Measurements from ENCODE around the gene AZIN2.
A peak's percentile ranks its signal among the peaks of the same experiment; 100 is the strongest.
"Not testable (repeated sequence)": the region's sequence is repeated elsewhere in the genome, so short reads cannot be mapped to it uniquely, and the experiment has no call there.

AZIN2 gene

DNA sequence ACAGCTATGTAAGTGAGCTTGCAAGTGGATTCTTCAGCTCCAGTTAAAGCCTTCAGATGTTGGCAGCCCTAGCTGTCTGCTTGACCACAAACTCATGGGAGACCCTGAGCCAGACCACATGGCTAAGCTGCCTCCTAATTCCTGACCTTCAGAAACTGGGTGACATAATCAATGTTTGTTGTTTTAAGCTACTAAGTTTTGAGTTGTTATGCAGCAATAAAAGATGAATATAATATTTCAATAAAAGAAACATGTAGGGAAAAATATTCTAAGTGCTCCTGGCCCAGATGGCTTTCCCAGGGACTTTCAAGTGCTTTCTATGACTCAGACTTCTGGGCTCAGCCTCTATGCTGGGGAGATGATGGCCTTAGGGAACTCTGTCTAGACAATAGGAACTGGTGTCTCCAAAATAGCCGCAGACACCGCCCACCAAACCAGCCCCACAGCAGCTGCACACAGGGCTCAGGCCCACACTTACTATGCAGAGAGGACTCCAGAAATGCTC is 20.3 kb upstream of the AZIN2 start:
- DNase-seq, result no peak

DNA sequence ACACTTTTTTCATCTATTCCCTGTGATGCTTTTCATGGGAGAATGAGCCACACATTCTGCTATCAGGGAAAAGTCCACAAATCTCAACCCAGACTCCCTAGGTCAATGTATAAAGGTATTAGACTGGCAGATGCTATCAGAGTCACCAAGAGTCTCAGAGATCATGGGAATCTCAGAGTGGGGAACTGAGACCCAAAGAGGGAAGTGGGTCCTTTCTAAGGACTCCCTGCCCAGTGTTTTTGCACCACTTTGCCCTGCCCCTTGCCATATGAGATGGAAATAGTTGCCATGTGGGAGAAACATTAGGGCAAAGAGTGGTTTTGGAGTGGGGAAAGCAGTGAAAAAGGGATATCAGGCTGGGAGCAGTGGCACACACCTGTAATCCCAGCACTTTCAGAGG is 19.1 kb upstream of the AZIN2 start:
- no peak for DNase-seq

DNA sequence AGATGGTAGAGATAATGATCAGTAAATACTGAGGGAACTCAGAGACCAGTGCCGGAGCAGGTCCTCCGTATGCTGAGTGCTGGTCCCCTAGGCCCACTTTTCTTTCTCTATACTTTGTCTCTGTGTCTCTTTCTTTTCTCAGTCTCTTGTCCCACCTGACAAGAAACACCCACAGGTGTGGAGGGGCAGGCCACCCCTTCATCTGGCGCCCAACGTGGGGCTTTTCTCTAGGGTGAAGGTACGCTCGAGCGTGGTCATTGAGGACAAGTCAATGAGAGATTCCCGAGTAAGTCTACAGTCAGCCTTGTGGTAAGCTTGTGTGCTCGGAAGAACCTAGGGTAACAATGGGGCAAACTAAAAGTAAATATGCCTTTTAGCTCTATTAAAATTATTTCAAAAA is 16.7 kb upstream of the AZIN2 start:
- not testable (repeated sequence) for DNase-seq

DNA sequence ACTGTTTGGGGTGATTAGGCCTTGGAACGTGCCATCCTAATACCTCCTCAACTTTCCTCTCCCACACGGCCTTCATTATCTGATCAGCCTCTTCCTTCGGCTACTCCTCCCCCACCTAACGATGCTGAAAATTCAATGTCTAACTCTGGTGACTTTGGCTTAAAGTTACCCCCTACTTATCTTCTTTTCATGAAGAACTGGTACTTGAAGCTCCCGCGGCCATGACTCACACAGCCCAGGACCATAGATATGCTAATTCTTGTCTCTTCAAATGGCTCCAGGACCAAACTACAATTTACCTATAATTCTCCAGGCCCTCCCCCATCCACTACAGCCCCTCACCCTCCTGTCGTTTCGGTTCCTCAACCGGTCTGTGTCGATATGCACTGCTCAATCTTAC is 15.7 kb upstream of the AZIN2 start:
- no peak for DNase-seq

DNA sequence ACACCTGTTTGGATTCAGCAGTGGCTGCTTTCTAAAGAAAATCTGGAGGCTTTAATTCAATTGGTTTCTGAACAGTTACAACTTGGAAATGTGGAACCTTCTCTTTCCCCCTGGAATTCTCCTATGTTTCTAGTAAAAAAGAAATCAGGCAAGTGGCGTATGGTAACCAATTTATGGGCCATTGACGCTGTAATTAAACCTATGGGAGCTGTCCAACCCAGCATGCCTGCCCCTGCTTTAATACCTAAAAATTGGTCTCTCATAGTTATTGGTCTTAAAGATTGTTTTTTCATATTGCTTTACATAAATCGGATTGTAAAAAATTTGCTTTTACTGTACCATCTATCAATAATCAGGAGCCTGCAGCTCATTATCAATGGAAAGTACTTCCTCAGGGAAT is 14.5 kb upstream of the AZIN2 start:
- not testable (repeated sequence) for DNase-seq

DNA sequence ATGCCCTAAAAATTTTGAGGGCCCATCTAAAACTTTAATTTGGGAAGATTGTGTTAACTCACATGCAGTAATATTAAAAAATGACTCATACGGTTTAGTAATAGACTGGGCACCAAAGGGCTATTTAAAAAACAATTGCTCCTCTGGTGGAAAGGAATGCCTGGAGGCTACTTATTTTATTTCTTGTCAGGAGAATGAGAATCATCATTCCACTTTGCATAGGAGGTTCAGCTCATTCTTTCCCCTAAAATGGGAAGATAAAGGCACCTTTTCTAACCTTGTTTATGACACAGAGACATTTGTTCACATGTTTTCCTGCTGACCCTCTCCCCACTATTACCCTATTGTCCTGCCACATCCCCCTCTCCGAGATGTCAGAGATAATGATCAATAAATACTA is 12.8 kb upstream of the AZIN2 start:
- not testable (repeated sequence) for DNase-seq

DNA sequence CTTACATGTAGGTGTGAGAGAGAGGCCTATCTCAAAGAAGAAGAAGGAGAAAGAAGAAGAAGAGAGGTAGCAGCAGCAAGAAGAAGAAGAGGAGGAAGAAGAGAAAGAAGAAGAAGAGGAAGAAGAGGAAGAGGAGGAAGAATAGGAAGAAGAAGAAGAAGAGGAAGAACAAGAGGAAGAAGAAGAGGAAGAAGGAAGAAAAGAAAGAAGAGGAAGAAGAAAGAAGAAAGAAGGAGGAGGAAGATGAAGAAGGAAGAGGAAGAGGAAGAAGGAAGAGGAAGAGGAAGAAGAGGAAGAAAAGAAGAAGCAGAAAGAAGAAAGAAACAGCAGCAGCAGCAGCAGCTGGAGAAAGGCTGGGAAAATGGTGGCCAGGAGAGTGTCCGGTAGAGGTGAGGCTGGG is 10.3 kb upstream of the AZIN2 start:
- DNase-seq, result no peak

DNA sequence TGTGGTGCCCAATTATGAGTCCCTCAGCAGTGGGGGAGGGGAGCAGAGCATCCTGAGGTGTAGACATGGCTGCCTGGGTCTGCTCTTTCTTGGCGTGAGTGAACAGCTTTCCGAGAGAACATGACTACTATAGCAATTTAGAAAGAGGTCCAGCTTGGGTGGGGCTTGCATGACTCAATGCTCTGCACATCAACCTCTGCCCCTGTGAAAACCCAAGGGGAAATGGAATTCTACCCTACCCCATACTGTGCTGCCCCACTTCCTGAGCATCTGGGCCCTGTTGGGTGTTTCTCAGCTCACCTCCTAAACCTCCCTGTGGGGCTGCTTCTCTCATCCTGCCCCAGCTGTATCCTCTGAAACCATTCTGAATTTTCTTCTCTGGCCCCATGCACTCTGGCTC is 8.2 kb upstream of the AZIN2 start:
- DNase-seq, result no peak

DNA sequence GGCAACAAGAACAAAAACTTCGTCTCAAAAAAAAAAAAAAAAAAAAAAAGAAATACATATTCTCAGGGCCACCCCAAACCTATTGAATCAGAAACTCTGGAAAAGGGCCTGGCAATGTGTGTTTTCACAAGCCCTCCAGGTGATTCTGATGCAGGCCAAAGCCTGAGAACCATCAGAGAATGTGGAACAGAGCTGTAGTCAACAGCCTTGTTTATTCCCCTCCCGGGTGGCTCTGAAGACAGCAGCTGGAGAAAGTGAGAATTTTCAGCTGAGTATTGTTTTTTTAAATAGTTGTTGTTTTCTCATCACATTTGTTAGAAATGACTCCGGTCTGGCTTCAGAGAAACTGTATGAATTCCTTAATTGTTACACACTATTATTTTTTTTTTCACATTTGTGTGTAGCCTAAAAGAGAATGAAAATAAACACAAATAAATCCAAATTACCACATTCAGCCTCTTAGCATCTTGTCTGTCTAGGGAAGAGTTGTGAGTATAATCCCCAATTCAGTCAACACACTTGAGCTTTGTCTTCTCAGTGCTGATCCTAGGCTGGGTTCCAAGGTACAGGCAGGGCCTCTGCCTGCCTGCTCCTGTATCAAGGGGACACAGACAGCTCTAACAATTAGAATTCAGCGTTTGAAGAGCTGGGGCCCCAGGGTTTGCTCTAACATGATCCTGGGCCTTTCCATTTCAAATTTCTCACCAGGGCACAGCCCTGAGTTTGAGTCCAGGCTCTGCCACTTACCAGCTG is 6.6 kb upstream of the AZIN2 start:
- DNase-seq, result no peak

DNA sequence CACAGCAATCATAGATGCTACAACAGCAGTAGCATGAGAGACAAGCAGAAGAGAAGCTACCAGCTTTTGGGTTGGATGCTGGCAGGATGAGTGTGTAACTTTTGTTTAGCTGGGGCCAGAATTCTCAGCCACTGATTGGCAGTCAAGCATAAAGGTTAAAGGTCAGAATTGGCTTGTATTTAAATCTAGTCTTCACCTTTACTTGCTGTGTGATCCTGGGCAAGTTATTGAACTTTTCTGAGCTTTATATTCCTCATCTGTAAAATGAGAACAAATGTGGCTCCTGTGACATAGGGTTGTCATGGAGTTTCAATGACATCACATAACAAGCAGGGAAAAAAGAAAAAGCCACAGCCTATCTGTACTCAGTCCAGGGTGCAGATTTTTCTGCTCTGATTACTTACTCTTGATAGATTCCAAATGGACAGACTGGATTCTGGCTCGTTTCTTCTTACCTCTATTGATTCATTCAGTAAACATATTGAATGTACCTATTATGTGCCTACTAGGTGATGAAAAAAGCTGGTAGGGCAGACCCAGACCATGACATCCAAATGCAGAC is 2.8 kb upstream of the AZIN2 start:
- DNase-seq, result no peak

DNA sequence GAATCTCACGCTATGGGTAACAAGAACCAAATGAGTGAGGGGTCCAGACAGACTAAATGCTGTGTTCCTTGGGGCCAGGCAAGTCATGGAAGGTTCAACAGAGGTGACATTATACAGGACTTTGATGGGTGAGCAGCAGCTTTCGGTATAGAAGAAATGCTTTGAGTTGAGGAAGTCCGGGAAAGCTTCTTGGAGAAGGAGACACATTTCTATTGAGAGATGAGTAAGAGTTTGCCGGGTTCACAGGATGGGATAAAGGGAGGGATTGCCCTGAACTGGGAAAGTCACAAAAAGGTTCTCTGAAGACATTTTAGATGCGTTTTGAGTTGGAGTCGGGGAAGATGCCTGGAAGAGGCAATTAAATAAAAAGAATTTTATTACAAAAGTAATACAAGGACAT is 580 bp upstream of the AZIN2 start:
- no peak for DNase-seq

DNA sequence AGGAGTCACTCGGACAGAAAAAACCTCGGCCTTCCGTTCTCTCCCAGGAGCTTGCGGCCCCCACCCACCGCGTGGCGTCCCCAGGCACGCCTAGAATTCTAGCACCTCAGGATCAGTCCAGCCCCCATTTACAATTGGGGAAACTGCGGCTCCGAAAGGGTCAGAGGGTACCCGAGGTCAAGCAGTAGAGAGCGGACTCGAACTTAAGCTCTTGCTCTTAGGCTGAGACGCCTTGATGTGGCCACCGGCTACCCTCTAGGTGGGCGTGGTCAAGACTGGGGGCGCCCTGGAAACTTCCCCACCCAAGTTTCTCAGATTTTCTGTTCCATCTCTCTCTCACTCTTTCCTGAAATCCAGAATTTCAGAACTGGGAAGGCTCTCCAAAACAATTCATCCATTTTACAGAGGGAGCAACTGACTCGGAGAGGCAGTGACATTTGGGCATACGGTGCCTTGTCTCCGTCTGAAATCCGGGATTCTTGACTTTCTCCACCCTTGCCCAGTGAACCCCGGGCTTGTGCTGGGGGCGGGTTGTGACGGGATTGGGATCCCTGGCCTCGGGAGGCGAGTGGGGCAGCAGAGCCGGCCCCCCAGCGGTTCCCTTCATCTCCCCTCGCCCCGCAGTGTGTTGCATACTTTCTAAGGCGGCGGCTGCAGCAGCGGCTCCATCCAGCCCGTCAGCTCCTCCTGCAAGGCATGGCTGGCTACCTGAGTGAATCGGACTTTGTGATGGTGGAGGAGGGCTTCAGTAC is 777 bp downstream of the AZIN2 start:
- no peak for DNase-seq

DNA sequence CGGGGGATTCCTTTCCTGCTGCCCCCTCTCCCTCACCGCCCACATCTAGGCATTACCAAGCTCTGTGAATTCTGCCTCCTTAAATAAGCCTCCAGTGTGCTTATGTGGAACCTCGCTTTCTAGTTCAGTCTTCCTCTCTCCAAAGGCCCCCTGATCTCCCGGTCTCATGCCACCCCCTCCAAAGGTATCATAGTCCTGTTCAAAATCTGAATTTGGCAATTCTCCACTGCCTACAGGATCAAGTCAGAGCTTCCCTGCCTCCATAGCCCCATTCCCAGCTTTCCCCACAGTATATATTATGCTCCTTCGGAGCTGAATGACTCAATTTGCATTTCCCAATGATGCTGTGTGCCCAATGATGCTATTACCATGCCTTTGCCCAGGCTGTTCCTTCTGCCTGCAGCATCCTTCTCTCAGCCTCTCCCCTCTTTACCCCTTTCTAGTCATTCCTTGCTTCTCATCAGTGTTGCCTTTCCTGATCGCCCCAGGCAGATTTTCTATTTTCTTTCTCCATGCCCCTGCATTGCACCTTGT is 1.7 kb downstream of the AZIN2 start:
- DNase-seq, result no peak

DNA sequence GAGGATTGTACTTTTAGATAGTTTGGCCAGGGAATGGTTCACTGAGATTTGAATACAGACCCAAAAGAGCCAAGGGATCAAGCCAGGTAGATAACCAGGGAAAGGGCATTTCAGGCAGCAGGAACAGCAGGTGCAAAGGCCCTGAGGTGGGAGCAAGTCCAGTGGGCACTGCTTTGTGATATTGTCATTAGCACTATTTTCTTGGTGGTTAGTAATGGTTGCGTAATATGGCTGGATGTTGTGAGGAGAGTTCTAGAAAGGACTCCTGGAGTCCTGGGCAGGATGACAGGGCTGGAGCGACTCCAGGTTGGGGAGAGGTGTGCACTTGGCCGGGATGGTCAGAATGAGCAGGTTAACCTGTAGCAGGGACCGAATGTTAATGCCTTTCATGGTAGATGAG is 4.4 kb downstream of the AZIN2 start:
- no peak for DNase-seq

DNA sequence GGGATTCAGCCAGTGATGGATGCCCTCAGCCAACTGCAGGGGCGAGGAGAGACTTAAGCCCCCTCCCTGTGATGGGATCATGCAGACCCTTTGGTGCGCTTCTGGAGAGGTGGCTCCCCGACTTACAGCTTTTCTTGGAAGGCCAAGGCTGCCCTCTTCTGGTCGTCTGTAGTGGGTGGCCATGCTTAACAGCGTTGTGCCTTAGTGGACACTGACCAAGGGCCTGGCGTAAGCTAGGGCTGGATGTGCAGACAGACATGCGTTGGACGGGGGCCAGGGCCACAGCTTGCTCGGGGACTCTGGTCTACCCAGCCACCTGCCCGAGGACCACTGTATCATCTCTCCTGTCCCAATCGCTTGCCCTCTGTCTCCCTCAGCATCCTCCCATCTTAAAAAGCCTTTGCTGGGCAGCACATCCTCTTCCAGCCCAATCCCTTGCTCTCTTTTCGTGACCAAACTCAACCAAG is 5.5 kb downstream of the AZIN2 start:
- peak; percentile 5 for DNase-seq

DNA sequence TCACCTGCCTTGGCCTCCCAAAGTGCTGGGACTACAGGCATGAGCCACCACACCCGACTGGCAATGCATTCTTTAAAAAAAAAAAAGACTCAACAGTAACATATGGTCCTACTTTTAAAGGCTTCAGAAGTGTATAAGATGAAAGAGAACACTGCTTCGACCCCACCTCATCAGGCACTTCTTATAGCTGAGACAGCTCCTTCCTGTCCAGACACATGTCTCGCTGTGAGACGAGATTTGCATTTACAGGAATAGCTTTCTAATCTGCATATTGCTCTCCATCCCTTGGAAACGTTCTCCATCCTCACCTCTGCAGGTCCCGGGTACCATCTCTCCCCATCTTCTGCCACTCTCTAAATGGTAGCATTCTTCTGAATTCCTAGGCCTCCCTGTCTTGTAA is 6.7 kb downstream of the AZIN2 start:
- DNase-seq, result peak; percentile 30

DNA sequence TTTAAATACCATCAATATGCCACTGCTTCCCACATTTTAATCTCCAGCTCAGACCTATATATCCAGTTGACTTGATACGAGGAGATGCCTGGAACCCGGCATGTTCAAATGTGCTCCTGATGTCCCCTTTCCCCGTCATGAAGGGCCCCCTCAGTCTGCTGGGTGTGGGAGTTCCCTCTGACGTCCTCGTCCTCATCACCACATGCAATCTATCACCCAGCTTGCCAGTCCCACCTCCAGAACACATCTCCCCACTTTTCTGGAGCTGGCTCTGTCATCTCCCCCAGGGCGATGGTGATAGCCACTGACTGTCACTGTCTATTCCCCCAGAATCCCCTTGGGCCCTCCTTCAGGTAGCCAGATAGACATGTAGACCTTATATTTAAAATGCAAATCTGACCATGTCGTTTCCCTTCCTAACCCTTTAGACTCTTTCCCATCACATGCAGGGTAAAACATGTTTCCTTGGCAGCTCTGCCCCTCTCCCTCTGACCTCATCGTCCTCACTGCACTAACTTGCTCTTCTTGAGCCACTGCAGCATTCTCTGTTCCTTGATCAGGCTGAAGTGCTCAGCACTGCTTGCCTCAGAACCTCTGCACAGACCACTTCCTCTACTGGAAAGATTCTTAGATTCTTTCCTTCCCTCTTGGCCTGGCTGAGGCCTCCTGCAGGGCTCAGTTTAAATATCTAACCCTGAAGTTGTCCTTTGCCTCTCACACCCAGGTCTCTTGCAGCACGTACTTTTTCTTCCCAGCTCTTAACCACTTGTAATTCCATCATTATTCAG is 7.4 kb downstream of the AZIN2 start:
- no peak for DNase-seq

DNA sequence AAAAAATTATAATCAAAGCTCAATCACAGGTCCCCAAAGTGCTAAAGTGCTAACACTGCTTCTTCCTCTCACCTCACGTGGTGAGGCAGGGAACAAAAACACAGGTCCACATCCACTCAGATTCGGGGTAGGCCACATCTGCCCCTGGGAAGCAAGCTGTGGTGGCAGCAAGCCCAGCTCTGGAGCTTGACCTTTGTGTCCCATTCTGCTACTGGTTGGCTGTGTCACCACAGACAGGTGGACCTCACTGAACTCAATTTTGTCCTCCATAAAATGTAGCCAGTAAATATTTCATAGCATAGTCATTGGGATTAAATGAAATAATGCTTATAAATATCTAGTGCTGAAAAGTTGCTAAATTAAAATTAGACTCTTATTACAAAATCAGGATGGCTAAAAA is 8.5 kb downstream of the AZIN2 start:
- no peak for DNase-seq

DNA sequence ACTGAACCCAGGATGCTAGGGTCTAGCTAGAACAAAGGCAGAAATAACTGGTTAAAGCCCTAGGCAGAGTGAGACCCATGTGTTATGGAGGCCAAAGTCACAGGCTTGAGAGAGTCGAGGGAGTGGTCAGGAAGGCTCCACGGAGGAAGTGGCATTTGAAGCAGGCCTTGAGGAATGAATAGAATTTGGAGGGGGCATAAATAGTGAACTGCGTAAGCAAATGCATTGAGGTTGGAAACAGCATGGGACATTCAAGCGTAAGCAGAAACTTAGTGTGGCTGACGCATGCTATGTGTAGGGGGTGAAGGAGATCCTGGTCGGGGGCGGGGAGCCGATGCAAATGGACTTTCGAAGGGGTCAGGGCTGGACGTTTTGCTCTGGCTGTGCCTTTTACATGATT is 11.5 kb downstream of the AZIN2 start:
- no peak for DNase-seq

DNA sequence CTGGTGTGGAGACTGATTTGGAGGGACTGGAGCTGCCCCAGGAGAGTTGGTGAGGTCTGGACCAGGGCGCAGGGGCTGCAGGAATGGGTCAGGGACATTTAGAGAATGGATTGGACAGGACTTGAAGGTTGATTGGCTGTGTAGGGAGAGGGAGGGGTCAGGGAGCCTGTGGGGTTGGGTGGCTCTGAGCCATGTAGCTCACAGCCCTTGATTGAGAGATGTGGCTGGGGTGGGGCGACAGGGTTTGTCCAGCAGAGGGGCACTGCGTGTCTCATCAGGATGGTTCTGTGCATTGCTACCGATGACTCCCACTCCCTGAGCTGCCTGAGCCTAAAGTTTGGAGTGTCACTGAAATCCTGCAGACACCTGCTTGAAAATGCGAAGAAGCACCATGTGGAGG is 12.1 kb downstream of the AZIN2 start:
- DNase-seq, result no peak

DNA sequence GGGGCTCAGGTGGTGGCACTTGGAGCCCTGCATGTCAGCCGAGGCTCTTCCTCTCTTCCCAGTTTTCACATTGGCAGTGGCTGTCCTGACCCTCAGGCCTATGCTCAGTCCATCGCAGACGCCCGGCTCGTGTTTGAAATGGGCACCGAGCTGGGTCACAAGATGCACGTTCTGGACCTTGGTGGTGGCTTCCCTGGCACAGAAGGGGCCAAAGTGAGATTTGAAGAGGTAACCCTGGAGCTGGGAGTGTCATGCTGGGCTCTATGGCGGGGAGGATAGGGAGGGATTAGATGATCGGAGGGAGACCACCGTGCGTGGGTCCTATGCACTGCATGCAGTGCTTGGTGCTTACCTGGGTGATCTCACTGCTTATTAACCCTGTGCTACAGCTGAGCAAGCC is 13.5 kb downstream of the AZIN2 start:
- no peak for DNase-seq

DNA sequence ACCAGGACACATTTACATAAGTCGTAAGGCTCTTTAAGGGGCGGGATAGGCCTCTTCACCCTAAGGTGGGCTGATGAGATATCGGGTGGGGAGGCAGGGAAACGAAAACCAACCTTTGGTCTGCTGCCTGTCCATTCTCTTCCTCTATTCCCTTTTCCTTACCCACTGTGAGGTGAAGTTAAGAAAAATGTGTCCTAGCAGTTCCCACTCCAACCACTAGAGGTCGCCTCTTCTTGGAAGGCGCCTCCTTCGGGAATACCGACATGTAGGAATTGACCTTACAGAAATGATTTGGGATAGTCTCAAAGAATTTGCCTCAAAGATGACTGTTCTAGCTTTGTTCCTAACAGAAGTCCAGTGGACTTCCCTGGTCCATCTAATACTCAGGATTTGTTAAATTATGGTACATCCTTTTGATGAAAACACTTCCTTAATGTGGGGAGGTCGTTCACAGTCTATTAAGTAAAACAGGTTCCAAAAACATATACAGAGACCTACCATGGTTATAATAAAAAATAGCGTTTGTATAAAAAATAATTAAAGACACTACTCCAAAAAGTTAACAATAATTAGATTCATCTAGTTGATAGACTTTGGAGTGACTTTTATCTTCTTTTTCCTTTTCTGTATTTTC is 14.1 kb downstream of the AZIN2 start:
- peak; percentile 66 for DNase-seq

Data from NCI-H2171 treated with DMSO at 0.1 percent for 48 hours (cell line).